K562 (cell line): Measurements from ENCODE around the gene GPR39. TPM values are rescaled to one million over a fixed set of nuclear protein-coding genes. Genes with fewer than 3 reads are reported as not detected.
A peak's percentile ranks its signal among the peaks of the same experiment; 100 is the strongest.

Source experiments
- ATAC-seq: fragments of 200-7000 bp; cut with Tn5 transposase; 3 replicates; pipeline ENCODE4 v1.9.1; 2020; ENCODE audit warnings: moderate library complexity
- BruUV-seq: library from RNA; stranded (reverse); fragments of 400-500 nt; replicated peaks from 2 replicates; lab custom pipeline; 2021; lab: Mats Ljungman, UMichigan
- CTCF ChIA-PET: fragments of 300-600 bp; formaldehyde crosslinking; extraction: SDS; loops from one replicate; lab custom pipeline; 2021; ENCODE audit warnings: low intra/inter-chr PET ratio; lab: Yijun Ruan, JAX
- POLR2A ChIA-PET: fragments of 300-600, 350-650 bp; sonication (Branson Sonifier 250); formaldehyde crosslinking; extraction: SDS; loops from one replicate; lab custom pipeline; 2021; ENCODE audit warnings: antibody characterized with exemption, inconsistent platforms; lab: Yijun Ruan, JAX
- DNase-seq, 4 experiments: peaks; one replicate each; pipeline versions ENCODE4 v3.0.0 to v3.0.0-alpha.2; 2011 to 2018; ENCODE audit warnings: low spot score in 3 of 4, mixed read lengths in 3 of 4; ENCODE audit errors: extremely low read depth in 1 of 4
- FAIRE-seq: peaks from 2 replicates; lab custom pipeline; 2011; peaks lifted over from hg19 to GRCh38; lab: Jason Lieb, UNC
- H2AFZ ChIP-seq: 2 replicates; pipeline ENCODE4 v1.6.0; 2011; ENCODE audit warnings: low read depth, low read length, control low read depth, inconsistent platforms
- H3K27ac ChIP-seq: fragments of 200-600 bp; 3 replicates; pipeline ENCODE4 v1.8.0; 2011; ENCODE audit warnings: low read depth, mild to moderate bottlenecking, control low read depth, inconsistent platforms, low read length, moderate library complexity, mixed read lengths; ENCODE audit errors: extremely low read depth
- H3K27me3 ChIP-seq, 2 experiments: fragments of 300-600 bp in 1 of 2; 2 replicates in 1 of 2; 3 replicates in 1 of 2; pipeline versions ENCODE4 v1.6.0 to v1.8.0; 2011; ENCODE audit warnings: inconsistent platforms in 2 of 2, low read length in 2 of 2, mild to moderate bottlenecking in 1 of 2, mixed read lengths in 1 of 2, moderate library complexity in 1 of 2; ENCODE audit not compliant: control insufficient read depth in 2 of 2, insufficient read depth in 2 of 2
- H3K36me3 ChIP-seq: fragments of 300-600 bp; 3 replicates; pipeline ENCODE4 v1.8.0; 2011; ENCODE audit warnings: mild to moderate bottlenecking, low read length, inconsistent platforms; ENCODE audit not compliant: control insufficient read depth, insufficient read depth
- H3K4me1 ChIP-seq, 2 experiments: fragments of 200-600 bp in 1 of 2; replicated peaks in 1 of 2; 2 replicates in 1 of 2; 3 replicates in 1 of 2; pipeline versions ENCODE4 v1.5.1 to v1.8.0; 2011; ENCODE audit warnings: inconsistent platforms in 2 of 2, low read length in 2 of 2, mild to moderate bottlenecking in 1 of 2, mixed read lengths in 1 of 2, moderate library complexity in 1 of 2; ENCODE audit not compliant: control insufficient read depth in 2 of 2, insufficient read depth in 2 of 2
- H3K4me2 ChIP-seq: 2 replicates; pipeline ENCODE4 v1.6.1; 2011; ENCODE audit warnings: low read length, control low read depth, inconsistent platforms, mixed read lengths; ENCODE audit not compliant: insufficient read depth
- H3K4me3 ChIP-seq: fragments of 200-600 bp; sonication (generic), shearing (Covaris generic); 2 replicates; pipeline ENCODE4 v1.5.1; 2016; ENCODE audit warnings: control low read depth, inconsistent platforms
- H3K79me2 ChIP-seq: fragments of 200-600 bp; 3 replicates; pipeline ENCODE4 v1.8.0; 2011; ENCODE audit warnings: low read length, inconsistent platforms; ENCODE audit not compliant: control insufficient read depth, insufficient read depth
- H3K9ac ChIP-seq, 2 experiments: 2 replicates each; pipeline versions ENCODE4 v1.6.0 to v1.6.1; 2011; ENCODE audit warnings: low read depth in 2 of 2, low read length in 2 of 2, control low read depth in 1 of 2, inconsistent platforms in 1 of 2, mild to moderate bottlenecking in 1 of 2, mixed read lengths in 1 of 2; ENCODE audit not compliant: insufficient read depth in 1 of 2
- H3K9me1 ChIP-seq: one replicate; pipeline ENCODE4 v1.6.0; 2011; ENCODE audit warnings: inconsistent platforms, mild to moderate bottlenecking, low read length, moderate library complexity; ENCODE audit not compliant: control insufficient read depth, insufficient read depth
- H3K9me3 ChIP-seq: replicated peaks from 2 replicates; pipeline ENCODE4 v1.5.1; 2011; ENCODE audit warnings: low read depth, low read length, inconsistent platforms; ENCODE audit not compliant: control insufficient read depth, insufficient read depth
- H4K20me1 ChIP-seq: replicated peaks from 2 replicates; pipeline ENCODE4 v1.6.1; 2011; ENCODE audit warnings: low read length, inconsistent platforms, mixed read lengths; ENCODE audit not compliant: control insufficient read depth, insufficient read depth
- ARNT ChIP-seq, 2 experiments: fragments of 450-650 bp; IDR thresholded peaks; 2 replicates each; pipeline ENCODE4 v1.6.1; 2016; ENCODE audit warnings: mild to moderate bottlenecking in 1 of 2
- EWSR1 ChIP-seq: fragments of 450-650 bp; IDR thresholded peaks from 2 replicates; pipeline ENCODE4 v1.6.1; 2018; ENCODE audit warnings: borderline replicate concordance, mild to moderate bottlenecking, low read depth, moderate library complexity; ENCODE audit not compliant: partially characterized antibody
- FOXO4 ChIP-seq: fragments of 450-650 bp; formaldehyde crosslinking; IDR thresholded peaks from 2 replicates; pipeline ENCODE4 v1.4.0; 2020; ENCODE audit warnings: mild to moderate bottlenecking, moderate library complexity
- HNRNPL ChIP-seq: fragments of 200-400 bp; formaldehyde crosslinking; IDR thresholded peaks from 2 replicates; pipeline ENCODE4 v1.6.1; 2017; ENCODE audit warnings: low read depth, mild to moderate bottlenecking, low read length
- NR3C1 ChIP-seq: sonication (generic); formaldehyde crosslinking; IDR thresholded peaks from 2 replicates; pipeline ENCODE4 v1.8.1; 2022; ENCODE audit warnings: missing genetic modification reagents
- POLR3A ChIP-seq: IDR thresholded peaks from 2 replicates; pipeline ENCODE4 v1.6.1; 2011; ENCODE audit warnings: borderline replicate concordance, mild to moderate bottlenecking, moderate library complexity; ENCODE audit not compliant: insufficient read length, insufficient read depth; ENCODE audit errors: extremely low read depth
- TSC22D4 ChIP-seq: fragments of 450-650 bp; IDR thresholded peaks from 2 replicates; pipeline ENCODE4 v1.6.1; 2016; ENCODE audit warnings: missing genetic modification characterization, missing biosample characterization, control low read depth
- ZZZ3 ChIP-seq: fragments of 450-650 bp; IDR thresholded peaks from 2 replicates; pipeline ENCODE4 v1.6.1; 2016; ENCODE audit warnings: antibody characterized with exemption, mild to moderate bottlenecking, moderate library complexity
- WGBS: fragments of 100-300 bp; shearing (Covaris generic); methylation state at CpG from one replicate; pipeline ENCODE4 v1.1.6; 2016; ENCODE audit warnings: low coverage, mixed read lengths; ENCODE audit not compliant: insufficient coverage; ENCODE audit errors: missing lambda C conversion rate; 5-methylcytosine and 5-hydroxymethylcytosine counted together
- in situ Hi-C: fragments of 300-500 bp; cut with MboI; formaldehyde crosslinking; loops from 4 replicates; pipeline ENCODE4 v1.15.0; 2018; ENCODE audit warnings: inconsistent platforms, mixed read lengths
- intact Hi-C: fragments of 100-400 bp; cut with micrococcal nuclease; formaldehyde crosslinking; loops from 2 replicates; pipeline ENCODE4 v1.14.2; 2022
- polyA plus RNA-seq, 8 experiments: library from polyadenylated mRNA; depleted of rRNA in 4 of 8; stranded (reverse) in 5 of 8; unstranded in 3 of 8; fragments of >200 nt; fragmentation: Nextera tagmentation in 2 of 8; fragmentation: Illumina TruSeq in 1 of 8; extraction: Ambion mirVana in 2 of 8; extraction: Trizol in 1 of 8; gene quantifications; 2 replicates each; pipeline versions ENCODE4 v1.2.1 to v1.2.3, GENCODE V29; 2011 to 2014; ENCODE audit warnings: inconsistent platforms in 1 of 8, missing spikeins in 1 of 8
- total RNA-seq, 7 experiments: library from RNA; depleted of rRNA in 6 of 7; stranded (reverse); fragments of >200 nt in 6 of 7; fragmentation: Illumina TruSeq in 2 of 7; extraction: Trizol in 2 of 7; gene quantifications; 2 replicates each; pipeline versions ENCODE4 v1.2.1 to v1.2.3, GENCODE V29; 2011 to 2021; ENCODE audit warnings: low replicate concordance in 1 of 7
- TF ChIP-seq, protein P1 (sequence below): fragments of 450-650 bp; IDR thresholded peaks from 2 replicates; pipeline ENCODE4 v1.6.1; 2016
- TF ChIP-seq, protein P2 (sequence below): fragments of 450-650 bp; IDR thresholded peaks from 2 replicates; pipeline ENCODE4 v1.6.1; 2014; ENCODE audit warnings: low read depth, mild to moderate bottlenecking, moderate library complexity, borderline replicate concordance
- TF ChIP-seq, protein P3 (sequence below): fragments of 450-650 bp; formaldehyde crosslinking; IDR thresholded peaks from 2 replicates; pipeline ENCODE4 v1.4.0; 2020; ENCODE audit warnings: mild to moderate bottlenecking, moderate library complexity

The GPR39 gene
- total and polyA plus RNA-seq, 9 of the 15 experiments (the other 6 are each of a cell fraction or from before 2014, with no cell fraction given): 0.04 TPM; not detected in 8

GRCh38 chr2:132691556-132691955 lies 275.0 kb downstream of the GPR39 start:
- TF ChIP-seq HNRNPL: no peak
- TF ChIP-seq, protein P1, sequence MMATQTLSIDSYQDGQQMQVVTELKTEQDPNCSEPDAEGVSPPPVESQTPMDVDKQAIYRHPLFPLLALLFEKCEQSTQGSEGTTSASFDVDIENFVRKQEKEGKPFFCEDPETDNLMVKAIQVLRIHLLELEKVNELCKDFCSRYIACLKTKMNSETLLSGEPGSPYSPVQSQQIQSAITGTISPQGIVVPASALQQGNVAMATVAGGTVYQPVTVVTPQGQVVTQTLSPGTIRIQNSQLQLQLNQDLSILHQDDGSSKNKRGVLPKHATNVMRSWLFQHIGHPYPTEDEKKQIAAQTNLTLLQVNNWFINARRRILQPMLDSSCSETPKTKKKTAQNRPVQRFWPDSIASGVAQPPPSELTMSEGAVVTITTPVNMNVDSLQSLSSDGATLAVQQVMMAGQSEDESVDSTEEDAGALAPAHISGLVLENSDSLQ: peak; percentile 26; the same call in 1 of the 2 replicates
- ATAC-seq (no peak), DNase-seq (no peak), FAIRE-seq (no peak)
- no peak overlapping the region for H3K9ac ChIP-seq
- intact Hi-C loops: no loop called here
- no peak overlapping the region for H2AFZ ChIP-seq
- H3K9me1 ChIP-seq: no peaks in the 10 kb centered on the region
- no peaks in the 10 kb centered on the region for H4K20me1 ChIP-seq
- H3K4me3 ChIP-seq: no peak overlapping the region
- no peak overlapping the region for H3K4me2 ChIP-seq
- H3K27me3 ChIP-seq: no peaks in the 10 kb centered on the region
- no peaks in the 10 kb centered on the region for H3K79me2 ChIP-seq
- H3K4me1 ChIP-seq: no peaks in the 10 kb centered on the region
- no TSS peak for BruUV-seq
- in situ Hi-C loops: no loop called here
- no peaks in the 10 kb centered on the region for H3K9me3 ChIP-seq
- 0% methylated on average over 4 of the region's 4 CpGs for WGBS
- ChIA-PET POLR2A (no interaction called here), CTCF (no interaction called here)
- no peak overlapping the region for H3K27ac ChIP-seq
- H3K36me3 ChIP-seq: no peaks in the 10 kb centered on the region

GRCh38 chr2:132692816-132693215 lies 276.2 kb downstream of the GPR39 start:
- WGBS: 6% methylated on average over 1 of the region's 1 CpG
- Histone ChIP-seq H3K9me3 (no peaks in the 10 kb centered on the region), H3K27me3 (no peaks in the 10 kb centered on the region), H2AFZ (no peak overlapping the region), H3K36me3 (no peaks in the 10 kb centered on the region), H3K9me1 (no peaks in the 10 kb centered on the region), H3K4me2 (no peak overlapping the region), H4K20me1 (no peaks in the 10 kb centered on the region), H3K79me2 (no peaks in the 10 kb centered on the region), H3K4me1 (no peaks in the 10 kb centered on the region), H3K4me3 (no peak overlapping the region), H3K9ac (no peak overlapping the region), H3K27ac (no peak overlapping the region)
- intact Hi-C loops (no loop called here), in situ Hi-C loops (no loop called here)
- POLR2A ChIA-PET: no interaction called here
- no peak for FAIRE-seq
- ATAC-seq: no peak
- CTCF ChIA-PET: no interaction called here
- no TSS peak for BruUV-seq
- no peak for DNase-seq
- TF ChIP-seq FOXO4 (CRISPR knock-in tag): no peak
- TF ChIP-seq, protein P2, sequence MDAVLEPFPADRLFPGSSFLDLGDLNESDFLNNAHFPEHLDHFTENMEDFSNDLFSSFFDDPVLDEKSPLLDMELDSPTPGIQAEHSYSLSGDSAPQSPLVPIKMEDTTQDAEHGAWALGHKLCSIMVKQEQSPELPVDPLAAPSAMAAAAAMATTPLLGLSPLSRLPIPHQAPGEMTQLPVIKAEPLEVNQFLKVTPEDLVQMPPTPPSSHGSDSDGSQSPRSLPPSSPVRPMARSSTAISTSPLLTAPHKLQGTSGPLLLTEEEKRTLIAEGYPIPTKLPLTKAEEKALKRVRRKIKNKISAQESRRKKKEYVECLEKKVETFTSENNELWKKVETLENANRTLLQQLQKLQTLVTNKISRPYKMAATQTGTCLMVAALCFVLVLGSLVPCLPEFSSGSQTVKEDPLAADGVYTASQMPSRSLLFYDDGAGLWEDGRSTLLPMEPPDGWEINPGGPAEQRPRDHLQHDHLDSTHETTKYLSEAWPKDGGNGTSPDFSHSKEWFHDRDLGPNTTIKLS: no peak
- TF ChIP-seq ZZZ3: no peak
- no peak for TF ChIP-seq NR3C1 (CRISPR knock-in tag)
- TF ChIP-seq, protein P3, sequence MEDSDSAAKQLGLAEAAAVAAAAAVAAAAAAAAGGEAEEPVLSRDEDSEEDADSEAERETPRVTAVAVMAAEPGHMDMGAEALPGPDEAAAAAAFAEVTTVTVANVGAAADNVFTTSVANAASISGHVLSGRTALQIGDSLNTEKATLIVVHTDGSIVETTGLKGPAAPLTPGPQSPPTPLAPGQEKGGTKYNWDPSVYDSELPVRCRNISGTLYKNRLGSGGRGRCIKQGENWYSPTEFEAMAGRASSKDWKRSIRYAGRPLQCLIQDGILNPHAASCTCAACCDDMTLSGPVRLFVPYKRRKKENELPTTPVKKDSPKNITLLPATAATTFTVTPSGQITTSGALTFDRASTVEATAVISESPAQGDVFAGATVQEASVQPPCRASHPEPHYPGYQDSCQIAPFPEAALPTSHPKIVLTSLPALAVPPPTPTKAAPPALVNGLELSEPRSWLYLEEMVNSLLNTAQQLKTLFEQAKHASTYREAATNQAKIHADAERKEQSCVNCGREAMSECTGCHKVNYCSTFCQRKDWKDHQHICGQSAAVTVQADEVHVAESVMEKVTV: no peak
- TF ChIP-seq EWSR1: no peak
- no peak for TF ChIP-seq POLR3A
- TF ChIP-seq ARNT (IDR thresholded peaks at IDR 0.05): no peak
- TF ChIP-seq TSC22D4 (tag): no peak
